Motor neuron (in vitro differentiated cells): Measurements from ENCODE around the gene SURF1. TPM values are rescaled to one million over a fixed set of nuclear protein-coding genes. Genes with fewer than 3 reads are reported as not detected.

Experiments used
- total RNA-seq, 8 experiments: library from RNA; unstranded; fragments of 300-600 nt; gene quantifications; 2 replicates each; pipeline versions ENCODE4 v1.2.3 to v1.2.4, GENCODE V29; 2022

SURF1 gene
- total RNA-seq, 8 experiments from 2014 or later, result 26.7 to 40.3 (median 30.8) TPM

Other genes with a start within 250 kb of the SURF1 start
- 10 to 100 TPM; 18.3 to 85.1 (median 52.9) TPM for gene RALGDS, start 235.2 kb downstream of the SURF1 start, total RNA-seq
- gene GBGT1, start 192.6 kb downstream of the SURF1 start, total RNA-seq, result 1 to 10 TPM in 3 of 8 experiments, under 1 TPM in 5; 0.14 to 2.4 (median 0.75) TPM
- under 1 TPM in 1 of 8 experiments, not detected in 7; 0.33 TPM for gene OBP2B, start 147.2 kb downstream of the SURF1 start, total RNA-seq
- under 1 TPM in 6 of 8 experiments, not detected in 2; under 0.01 to 0.38 (median 0.12) TPM for gene ABO, start 81.3 kb downstream of the SURF1 start, total RNA-seq
- gene SURF6, start 20.3 kb downstream of the SURF1 start, total RNA-seq, result 10 to 100 TPM; 14.8 to 27.8 (median 17.8) TPM
- gene MED22, start 8.4 kb downstream of the SURF1 start, total RNA-seq, result 10 to 100 TPM; 14.2 to 36.9 (median 20.4) TPM
- 1,000 to 10,000 TPM; 2,000 to 3,318 (median 3,013) TPM for gene RPL7A, start 8.3 kb downstream of the SURF1 start, total RNA-seq
- 10 to 100 TPM; 20.3 to 43.4 (median 27.5) TPM for gene SURF2, start 63 bp upstream of the SURF1 start, total RNA-seq
- gene SURF4, start 19.6 kb upstream of the SURF1 start, total RNA-seq, result 100 to 1,000 TPM in 4 of 8 experiments, 10 to 100 TPM in 4; 62.6 to 141 (median 105) TPM
- 1 to 10 TPM; 1.1 to 6.1 (median 3.1) TPM for gene STKLD1, start 19.9 kb upstream of the SURF1 start, total RNA-seq
- 10 to 100 TPM; 23.1 to 34.3 (median 24.5) TPM for gene REXO4, start 61.5 kb upstream of the SURF1 start, total RNA-seq
- gene ADAMTS13, start 65.9 kb upstream of the SURF1 start, total RNA-seq, result 10 to 100 TPM in 1 of 8 experiments, 1 to 10 TPM in 7; 2.7 to 14.3 (median 4.3) TPM
- 10 to 100 TPM in 7 of 8 experiments, 1 to 10 TPM in 1; 8.5 to 32.0 (median 21.2) TPM for gene CACFD1, start 103.5 kb upstream of the SURF1 start, total RNA-seq
- gene SLC2A6, start 122.6 kb upstream of the SURF1 start, total RNA-seq, result 10 to 100 TPM in 4 of 8 experiments, 1 to 10 TPM in 4; 4.7 to 23.0 (median 9.7) TPM
- gene MYMK, start 168.5 kb upstream of the SURF1 start, total RNA-seq, result not detected
- gene ADAMTSL2, start 178.2 kb upstream of the SURF1 start, total RNA-seq, result under 1 TPM in 7 of 8 experiments, not detected in 1; 0.10 to 0.93 (median 0.32) TPM